NCI-H1436 treated with DMSO at 0.1 percent for 48 hours (cell line): ENCODE measurements around the gene CISD2.
"Not testable (repeated sequence)": the region's sequence is repeated elsewhere in the genome, so short reads cannot be mapped to it uniquely, and the experiment has no call there.

ENCODE experiments used
- DNase-seq: peaks from one replicate; lab custom pipeline; 2025; lab: John Stamatoyannopoulos, UW

Gene CISD2

GRCh38 chr4:102850370-102850769 is 18.4 kb upstream of the CISD2 start:
- DNase-seq, result no peak

- DNase-seq, result no peak
These were observed 9.8 kb upstream of the CISD2 start for GRCh38 chr4:102858828-102859464.

- DNase-seq, result no peak
These were observed 8.0 kb upstream of the CISD2 start for GRCh38 chr4:102860611-102861324.

GRCh38 chr4:102862016-102862415 is 6.8 kb upstream of the CISD2 start:
- DNase-seq, result no peak

- DNase-seq, result no peak
These were observed 6.0 kb upstream of the CISD2 start for GRCh38 chr4:102862747-102863146.

GRCh38 chr4:102865327-102865726 is 3.5 kb upstream of the CISD2 start:
- not testable (repeated sequence) for DNase-seq

- no peak for DNase-seq
These were observed 1.3 kb upstream of the CISD2 start for GRCh38 chr4:102867278-102868152.

GRCh38 chr4:102868153-102868780 is 525 bp upstream of the CISD2 start:
- no peak for DNase-seq

GRCh38 chr4:102869569-102870197 is 891 bp downstream of the CISD2 start:
- no peak for DNase-seq

GRCh38 chr4:102871772-102872171 is 3.0 kb downstream of the CISD2 start:
- no peak for DNase-seq

GRCh38 chr4:102877477-102878106 is 8.8 kb downstream of the CISD2 start:
- not testable (repeated sequence) for DNase-seq

GRCh38 chr4:102878349-102878748 is 9.6 kb downstream of the CISD2 start:
- DNase-seq, result not testable (repeated sequence)

- DNase-seq, result no peak
These were observed 10.1 kb downstream of the CISD2 start for GRCh38 chr4:102878901-102879300.

GRCh38 chr4:102881343-102881742 is 12.6 kb downstream of the CISD2 start:
- no peak for DNase-seq

- DNase-seq, result no peak
These were observed 14.5 kb downstream of the CISD2 start for GRCh38 chr4:102883278-102883677.

- DNase-seq, result not testable (repeated sequence)
These were observed 19.8 kb downstream of the CISD2 start for GRCh38 chr4:102888570-102888969.

GRCh38 chr4:102889866-102890265 is 21.1 kb downstream of the CISD2 start:
- DNase-seq, result not testable (repeated sequence)

GRCh38 chr4:102896547-102896946 is 27.8 kb downstream of the CISD2 start:
- not testable (repeated sequence) for DNase-seq

- not testable (repeated sequence) for DNase-seq
These were observed 28.8 kb downstream of the CISD2 start for GRCh38 chr4:102897610-102898009.

GRCh38 chr4:102901804-102902203 is 33.0 kb downstream of the CISD2 start:
- DNase-seq, result no peak

GRCh38 chr4:102918859-102919258 is 50.1 kb downstream of the CISD2 start:
- no peak for DNase-seq
